ENCODE data around the gene PTPRU.

DNA sequence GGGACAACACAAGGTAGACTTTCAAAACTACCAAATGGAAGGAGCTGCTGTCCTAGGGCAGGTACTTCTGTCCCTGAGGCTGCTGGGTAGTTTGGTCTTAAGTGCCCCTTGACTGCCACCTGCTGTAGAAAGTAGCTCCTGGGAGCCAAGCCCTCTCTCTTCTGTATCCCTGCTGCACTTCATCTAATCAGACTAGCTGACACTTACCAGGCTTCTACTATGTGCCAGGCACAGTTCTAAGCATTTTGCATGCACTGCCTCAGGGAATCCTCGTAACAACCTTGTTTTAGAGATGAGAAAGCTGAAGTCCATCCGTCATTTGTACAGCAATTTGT, 38.8 kb upstream of the PTPRU start:
- TF ChIP-seq, protein P1, sequence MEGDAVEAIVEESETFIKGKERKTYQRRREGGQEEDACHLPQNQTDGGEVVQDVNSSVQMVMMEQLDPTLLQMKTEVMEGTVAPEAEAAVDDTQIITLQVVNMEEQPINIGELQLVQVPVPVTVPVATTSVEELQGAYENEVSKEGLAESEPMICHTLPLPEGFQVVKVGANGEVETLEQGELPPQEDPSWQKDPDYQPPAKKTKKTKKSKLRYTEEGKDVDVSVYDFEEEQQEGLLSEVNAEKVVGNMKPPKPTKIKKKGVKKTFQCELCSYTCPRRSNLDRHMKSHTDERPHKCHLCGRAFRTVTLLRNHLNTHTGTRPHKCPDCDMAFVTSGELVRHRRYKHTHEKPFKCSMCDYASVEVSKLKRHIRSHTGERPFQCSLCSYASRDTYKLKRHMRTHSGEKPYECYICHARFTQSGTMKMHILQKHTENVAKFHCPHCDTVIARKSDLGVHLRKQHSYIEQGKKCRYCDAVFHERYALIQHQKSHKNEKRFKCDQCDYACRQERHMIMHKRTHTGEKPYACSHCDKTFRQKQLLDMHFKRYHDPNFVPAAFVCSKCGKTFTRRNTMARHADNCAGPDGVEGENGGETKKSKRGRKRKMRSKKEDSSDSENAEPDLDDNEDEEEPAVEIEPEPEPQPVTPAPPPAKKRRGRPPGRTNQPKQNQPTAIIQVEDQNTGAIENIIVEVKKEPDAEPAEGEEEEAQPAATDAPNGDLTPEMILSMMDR (IDR thresholded peaks at IDR 0.05): peak in 4 of 6 experiments; percentile 19 to 52 (median 30)
- TF ChIP-seq POLR2A (IDR thresholded peaks at IDR 0.05): no peak

Measured in esophagus squamous epithelium (tissue), 4 donors.